SK-N-SH (cell line): Measurements from ENCODE around the gene VGF. TPM values are rescaled to one million over a fixed set of nuclear protein-coding genes. Genes with fewer than 3 reads are reported as not detected.

Experiments used
- CTCF ChIA-PET: fragments of 300-600, 350-600 bp; formaldehyde crosslinking; extraction: SDS; loops from one replicate; lab custom pipeline; 2021; lab: Yijun Ruan, JAX
- POLR2A ChIA-PET: fragments of 350-600 bp; sonication (Branson Sonifier 250); formaldehyde crosslinking; extraction: SDS; loops from one replicate; lab custom pipeline; 2020; ENCODE audit warnings: antibody characterized with exemption, inconsistent platforms; lab: Yijun Ruan, JAX
- DNase-seq: peaks from one replicate; pipeline ENCODE4 v3.0.0; 2012
- H2AFZ ChIP-seq: fragments of 200-600 bp; sonication (generic); 2 replicates; pipeline ENCODE4 v1.8.1; 2016; ENCODE audit warnings: antibody characterized with exemption, mild to moderate bottlenecking, low read depth
- H3F3A ChIP-seq: fragments of 200-600 bp; sonication (generic); replicated peaks from 2 replicates; pipeline ENCODE3; 2016; ENCODE audit warnings: antibody characterized with exemption, mild to moderate bottlenecking; ENCODE audit not compliant: insufficient read depth
- H3K27ac ChIP-seq, 2 experiments: fragments of 200-500 bp in 1 of 2; fragments of 200-600 bp in 1 of 2; sonication (Bioruptor generic) in 1 of 2; sonication (generic), shearing (Covaris generic) in 1 of 2; 2 replicates each; pipeline versions ENCODE4 v1.5.1 to v1.6.1; 2014 to 2016; ENCODE audit warnings: low read depth in 2 of 2, inconsistent platforms in 1 of 2, low read length in 1 of 2, mild to moderate bottlenecking in 1 of 2, mixed read lengths in 1 of 2
- H3K27me3 ChIP-seq: fragments of 200-600 bp; sonication (generic), shearing (Covaris generic); 2 replicates; pipeline ENCODE4 v1.6.1; 2016; ENCODE audit warnings: mixed run types; ENCODE audit not compliant: insufficient read depth
- H3K36me3 ChIP-seq, 2 experiments: fragments of 200-500 bp in 1 of 2; fragments of 200-600 bp in 1 of 2; sonication (Bioruptor generic) in 1 of 2; sonication (generic) in 1 of 2; replicated peaks in 1 of 2; 2 replicates each; pipeline versions ENCODE3 to v1.5.1; 2014 to 2016; ENCODE audit warnings: low read length in 1 of 2, mild to moderate bottlenecking in 1 of 2; ENCODE audit not compliant: insufficient read depth in 2 of 2, control insufficient read depth in 1 of 2
- H3K4me1 ChIP-seq, 2 experiments: fragments of 200-500 bp in 1 of 2; fragments of 200-600 bp in 1 of 2; sonication (Bioruptor generic) in 1 of 2; sonication (generic), shearing (Covaris generic) in 1 of 2; 2 replicates each; pipeline versions ENCODE4 v1.5.1 to v1.6.1; 2014 to 2016; ENCODE audit warnings: low read depth in 1 of 2, low read length in 1 of 2, mixed run types in 1 of 2; ENCODE audit not compliant: insufficient read depth in 2 of 2, control insufficient read depth in 1 of 2
- H3K4me2 ChIP-seq: fragments of 200-600 bp; sonication (generic), shearing (Covaris generic); 2 replicates; pipeline ENCODE4 v1.6.1; 2017; ENCODE audit warnings: mixed run types
- H3K4me3 ChIP-seq, 2 experiments: fragments of 200-500 bp in 1 of 2; fragments of 200-600 bp in 1 of 2; sonication (Bioruptor generic) in 1 of 2; sonication (generic), shearing (Covaris generic) in 1 of 2; 2 replicates each; pipeline versions ENCODE4 v1.5.1 to v1.8.1; 2014 to 2016; ENCODE audit warnings: low read depth in 2 of 2, inconsistent platforms in 1 of 2, low read length in 1 of 2, mild to moderate bottlenecking in 1 of 2, mixed read lengths in 1 of 2, moderate library complexity in 1 of 2
- H3K79me2 ChIP-seq: fragments of 200-600 bp; sonication (generic); 2 replicates; pipeline ENCODE4 v1.8.1; 2017; ENCODE audit warnings: mild to moderate bottlenecking; ENCODE audit not compliant: insufficient read depth
- H3K9ac ChIP-seq: fragments of 200-600 bp; sonication (generic); 2 replicates; pipeline ENCODE4 v1.6.1; 2017; ENCODE audit warnings: mixed run types
- H3K9me2 ChIP-seq: fragments of 200-600 bp; sonication (generic); 2 replicates; pipeline ENCODE4 v1.6.1; 2017; ENCODE audit warnings: mixed run types
- H3K9me3 ChIP-seq: fragments of 200-600 bp; sonication (generic); 2 replicates; pipeline ENCODE4 v1.6.1; 2017; ENCODE audit warnings: mixed run types, mild to moderate bottlenecking, moderate library complexity
- H4K20me1 ChIP-seq: fragments of 200-600 bp; sonication (generic); 2 replicates; pipeline ENCODE4 v1.6.1; 2017; ENCODE audit warnings: mild to moderate bottlenecking, mixed run types; ENCODE audit not compliant: insufficient read depth
- ELF1 ChIP-seq: IDR thresholded peaks from 2 replicates; pipeline ENCODE4 v1.4.0; 2012
- EP300 ChIP-seq, 2 experiments: IDR thresholded peaks; 2 replicates each; pipeline versions ENCODE4 v1.4.0 to v1.6.1; 2012; ENCODE audit warnings: borderline replicate concordance in 1 of 2, low read depth in 1 of 2, low read length in 1 of 2
- EZH2phosphoT487 ChIP-seq: fragments of 200-600 bp; sonication (generic); IDR thresholded peaks from 2 replicates; pipeline ENCODE4 v1.6.1; 2017; ENCODE audit warnings: low read depth, mixed run types, mild to moderate bottlenecking, antibody characterized with exemption, moderate library complexity, borderline replicate concordance
- GABPA ChIP-seq: IDR thresholded peaks from 2 replicates; pipeline ENCODE4 v1.4.0; 2012; ENCODE audit warnings: low read depth, mild to moderate bottlenecking
- GATA2 ChIP-seq: sonication (generic); formaldehyde crosslinking; IDR thresholded peaks from 2 replicates; pipeline ENCODE4 v1.5.0; 2020; ENCODE audit warnings: mild to moderate bottlenecking, missing genetic modification reagents
- IRF3 ChIP-seq: fragments of 150-350 bp; IDR thresholded peaks from 2 replicates; pipeline ENCODE4 v1.6.1; 2016; ENCODE audit warnings: mild to moderate bottlenecking, low read depth, low read length
- JUND ChIP-seq: IDR thresholded peaks from 2 replicates; pipeline ENCODE4 v1.4.0; 2012
- NFIC ChIP-seq: IDR thresholded peaks from 2 replicates; pipeline ENCODE4 v1.4.0; 2012; ENCODE audit warnings: borderline replicate concordance
- NRF1 ChIP-seq: IDR thresholded peaks from 2 replicates; pipeline ENCODE4 v1.6.1; 2012; ENCODE audit warnings: low read depth, mild to moderate bottlenecking, low read length
- RAD21 ChIP-seq: IDR thresholded peaks from 2 replicates; pipeline ENCODE4 v1.6.1; 2012; ENCODE audit warnings: mild to moderate bottlenecking, low read length
- RCOR1 ChIP-seq: fragments of 150-350 bp; IDR thresholded peaks from 2 replicates; pipeline ENCODE4 v1.6.1; 2017; ENCODE audit warnings: antibody characterized with exemption, low read length
- RFX5 ChIP-seq: IDR thresholded peaks from 2 replicates; pipeline ENCODE4 v1.6.1; 2012; ENCODE audit warnings: mild to moderate bottlenecking, improper control_type of control experiment, low read length
- TAF1 ChIP-seq: IDR thresholded peaks from 2 replicates; pipeline ENCODE4 v1.6.1; 2012; ENCODE audit warnings: low read depth, mild to moderate bottlenecking, low read length, moderate library complexity, borderline replicate concordance
- TCF12 ChIP-seq: IDR thresholded peaks from 2 replicates; pipeline ENCODE4 v1.4.0; 2012
- YY1 ChIP-seq: IDR thresholded peaks from 2 replicates; pipeline ENCODE4 v1.4.0; 2012; ENCODE audit warnings: low read depth, mild to moderate bottlenecking
- ZBTB33 ChIP-seq: IDR thresholded peaks from 2 replicates; pipeline ENCODE4 v1.4.0; 2012; ENCODE audit warnings: low read depth, borderline replicate concordance
- WGBS: methylation state at CpG from one replicate; pipeline ENCODE4 v1.1.6; 2017; ENCODE audit warnings: low lambda C conversion rate; 5-methylcytosine and 5-hydroxymethylcytosine counted together
- polyA plus RNA-seq, 3 experiments: library from polyadenylated mRNA; depleted of rRNA; stranded (reverse); fragments of >200 nt; gene quantifications; 2 replicates each; pipeline ENCODE4 v1.2.3, GENCODE V29; 2012
- TF ChIP-seq, protein P1 (sequence below): IDR thresholded peaks from 2 replicates; pipeline ENCODE4 v1.6.1; 2012; ENCODE audit warnings: mild to moderate bottlenecking, low read depth, low read length, moderate library complexity
- TF ChIP-seq, protein P2 (sequence below): IDR thresholded peaks from 2 replicates; pipeline ENCODE4 v1.4.0; 2012; ENCODE audit warnings: low read depth

VGF gene
- polyA plus RNA-seq, 1 of the 3 experiments (the other 2 are of a cell fraction) = 54.3 TPM

DNA sequence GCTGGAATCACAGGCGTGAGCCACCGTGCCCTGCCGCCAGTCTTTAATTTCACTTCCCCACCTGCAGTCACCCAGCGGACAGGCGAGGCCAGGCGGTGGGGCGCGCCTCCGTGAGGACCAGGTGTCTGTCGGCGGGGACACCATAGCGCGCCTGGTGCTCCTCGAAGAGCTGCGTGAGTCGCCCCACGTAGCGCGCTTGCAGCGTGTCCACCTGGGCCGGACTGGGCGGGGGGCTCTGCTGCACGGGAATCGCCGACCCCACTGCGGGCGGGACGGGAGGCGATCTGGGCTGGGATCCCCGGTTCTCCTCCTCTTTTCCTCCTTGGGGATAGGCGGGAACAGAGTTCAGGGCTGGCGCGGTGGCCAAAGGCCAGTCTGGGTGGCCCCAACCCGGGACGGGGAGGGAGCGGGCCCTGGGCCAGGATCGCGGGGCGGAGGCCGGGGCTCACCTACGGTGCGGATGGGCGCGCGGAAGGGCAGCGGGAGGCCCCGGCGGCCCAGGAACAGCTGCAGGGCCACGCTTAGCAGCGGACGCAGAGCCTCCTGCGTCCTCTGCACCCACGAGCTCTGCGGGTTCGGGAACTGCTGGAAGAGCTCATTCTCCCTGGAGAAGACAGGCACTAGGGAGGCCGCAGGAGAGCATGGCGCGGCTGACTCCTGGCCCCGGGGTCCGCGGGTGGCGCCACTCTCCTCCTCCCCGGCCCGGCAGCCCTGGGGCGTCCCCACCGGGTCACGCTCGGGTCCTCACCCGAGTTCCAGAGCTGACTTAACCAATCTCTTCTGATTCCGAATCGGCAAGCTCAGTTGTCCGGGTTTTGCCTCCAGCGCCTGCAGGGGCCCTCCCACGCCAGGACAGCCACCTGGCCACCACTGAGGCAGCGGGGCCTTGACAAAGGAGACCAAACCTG is 36.6 kb upstream of the VGF start:
- no peak for TF ChIP-seq TAF1
- no peak for TF ChIP-seq NRF1
- no peak for TF ChIP-seq TCF12
- no peak for TF ChIP-seq YY1
- TF ChIP-seq GABPA = no peak
- TF ChIP-seq, all 33 proteins: peak for 0
- Histone ChIP-seq H3K4me1 (no peaks in the 10 kb centered on the region), H4K20me1 (no peaks in the 10 kb centered on the region), H3K9me3 (no peaks in the 10 kb centered on the region), H2AFZ (no peak overlapping the region), H3F3A (no peaks in the 10 kb centered on the region), H3K9ac (no peak overlapping the region), H3K4me3 (no peak overlapping the region), H3K27ac (no peak overlapping the region), H3K4me2 (no peak overlapping the region), H3K79me2 (no peaks in the 10 kb centered on the region), H3K36me3 (peaks cover 0 to 4% of the 10 kb centered on the region in 2 experiments), H3K27me3 (no peaks in the 10 kb centered on the region; the same call in 1 of the 2 replicates), H3K9me2 (no peaks in the 10 kb centered on the region)
- ChIA-PET CTCF (interaction anchor here (0.8 to 2.7 kb wide), 4 partner anchors 9 to 80 kb away, joined by 3 to 32 read pairs (median 8); partner anchors contain the start of genes PLOD3 and ZNHIT1), POLR2A (interaction anchor here (0.9 kb wide), 1 partner anchor 37 kb away, joined by 4 read pairs; the partner anchor contains the start of gene VGF)
- peak; percentile 42 for DNase-seq
- 87% methylated on average over 70 of the region's 75 CpGs for WGBS

- no peaks in the 10 kb centered on the region for H3K4me1 ChIP-seq
- H3K36me3 ChIP-seq = peaks cover 0 to 2% of the 10 kb centered on the region in 2 experiments
- no peak within 1 kb of the TSS for H3K4me2 ChIP-seq
- WGBS = 78% methylated on average over 21 of the region's 21 CpGs
- CTCF ChIA-PET = interaction anchor here (0.8 to 2.7 kb wide), 8 partner anchors 9 to 124 kb away, joined by 3 to 12 read pairs (median 5); partner anchors contain the start of genes PLOD3 and ZNHIT1
- no peak within 1 kb of the TSS for H3K4me3 ChIP-seq
- H3K27me3 ChIP-seq = no peaks in the 10 kb centered on the region; the same call in 1 of the 2 replicates
- H3K9me2 ChIP-seq = no peaks in the 10 kb centered on the region
- no peak for DNase-seq
- no peaks in the 10 kb centered on the region for H3K9me3 ChIP-seq
- H3F3A ChIP-seq = no peaks in the 10 kb centered on the region
- H3K9ac ChIP-seq = no peak within 1 kb of the TSS
- H3K79me2 ChIP-seq = no peaks in the 10 kb centered on the region
- POLR2A ChIA-PET = no interaction called here
- H3K27ac ChIP-seq = no peak within 1 kb of the TSS
- no peak within 1 kb of the TSS for H2AFZ ChIP-seq
- no peaks in the 10 kb centered on the region for H4K20me1 ChIP-seq
- TF ChIP-seq ZBTB33 (no peak), GABPA (no peak), EZH2phosphoT487 (no peak), YY1 (no peak), RCOR1 (no peak), EP300 (IDR thresholded peaks at IDR 0.05; ENCODE audit: borderline replicate concordance in 1 of 2, low read depth in 1 of 2, low read length in 1 of 2) (no peak), NFIC (no peak), TCF12 (no peak), IRF3 (no peak), ELF1 (no peak), GATA2 (CRISPR knock-in tag) (no peak), JUND (no peak), RAD21 (no peak), RFX5 (no peak)
- TF ChIP-seq, protein P1, sequence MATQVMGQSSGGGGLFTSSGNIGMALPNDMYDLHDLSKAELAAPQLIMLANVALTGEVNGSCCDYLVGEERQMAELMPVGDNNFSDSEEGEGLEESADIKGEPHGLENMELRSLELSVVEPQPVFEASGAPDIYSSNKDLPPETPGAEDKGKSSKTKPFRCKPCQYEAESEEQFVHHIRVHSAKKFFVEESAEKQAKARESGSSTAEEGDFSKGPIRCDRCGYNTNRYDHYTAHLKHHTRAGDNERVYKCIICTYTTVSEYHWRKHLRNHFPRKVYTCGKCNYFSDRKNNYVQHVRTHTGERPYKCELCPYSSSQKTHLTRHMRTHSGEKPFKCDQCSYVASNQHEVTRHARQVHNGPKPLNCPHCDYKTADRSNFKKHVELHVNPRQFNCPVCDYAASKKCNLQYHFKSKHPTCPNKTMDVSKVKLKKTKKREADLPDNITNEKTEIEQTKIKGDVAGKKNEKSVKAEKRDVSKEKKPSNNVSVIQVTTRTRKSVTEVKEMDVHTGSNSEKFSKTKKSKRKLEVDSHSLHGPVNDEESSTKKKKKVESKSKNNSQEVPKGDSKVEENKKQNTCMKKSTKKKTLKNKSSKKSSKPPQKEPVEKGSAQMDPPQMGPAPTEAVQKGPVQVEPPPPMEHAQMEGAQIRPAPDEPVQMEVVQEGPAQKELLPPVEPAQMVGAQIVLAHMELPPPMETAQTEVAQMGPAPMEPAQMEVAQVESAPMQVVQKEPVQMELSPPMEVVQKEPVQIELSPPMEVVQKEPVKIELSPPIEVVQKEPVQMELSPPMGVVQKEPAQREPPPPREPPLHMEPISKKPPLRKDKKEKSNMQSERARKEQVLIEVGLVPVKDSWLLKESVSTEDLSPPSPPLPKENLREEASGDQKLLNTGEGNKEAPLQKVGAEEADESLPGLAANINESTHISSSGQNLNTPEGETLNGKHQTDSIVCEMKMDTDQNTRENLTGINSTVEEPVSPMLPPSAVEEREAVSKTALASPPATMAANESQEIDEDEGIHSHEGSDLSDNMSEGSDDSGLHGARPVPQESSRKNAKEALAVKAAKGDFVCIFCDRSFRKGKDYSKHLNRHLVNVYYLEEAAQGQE = no peak
- TF ChIP-seq, protein P2, sequence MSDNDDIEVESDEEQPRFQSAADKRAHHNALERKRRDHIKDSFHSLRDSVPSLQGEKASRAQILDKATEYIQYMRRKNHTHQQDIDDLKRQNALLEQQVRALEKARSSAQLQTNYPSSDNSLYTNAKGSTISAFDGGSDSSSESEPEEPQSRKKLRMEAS = no peak
Observed at GRCh38 chr7:101200862-101201599, 35.7 kb upstream of the VGF start, which contains the start of gene MOGAT3. TSS of gene MOGAT3 (minus strand) at chr7:101201036. CDS start at chr7:101200854, 182 bp downstream.
